ENCODE results near the gene CACNA1D.
"Not testable (repeated sequence)": the region's sequence is repeated elsewhere in the genome, so short reads cannot be mapped to it uniquely, and the experiment has no call there.

The CACNA1D gene

GRCh38 chr3:53612508-53612907 is 118.1 kb downstream of the CACNA1D start:
- DNase-seq (ENCODE audit: extremely low read depth in 1 of 2, low read depth in 1 of 2) = no peak

GRCh38 chr3:53613125-53613524 is 118.7 kb downstream of the CACNA1D start:
- no peak for DNase-seq (ENCODE audit: extremely low read depth in 1 of 2, low read depth in 1 of 2)

- no peak for DNase-seq (ENCODE audit: extremely low read depth in 1 of 2, low read depth in 1 of 2)
Observed at GRCh38 chr3:53614307-53614706, 119.9 kb downstream of the CACNA1D start.

- no peak for DNase-seq (ENCODE audit: extremely low read depth in 1 of 2, low read depth in 1 of 2)
Observed at GRCh38 chr3:53616321-53616720, 121.9 kb downstream of the CACNA1D start.

- no peak for DNase-seq (ENCODE audit: extremely low read depth in 1 of 2, low read depth in 1 of 2)
Observed at GRCh38 chr3:53616971-53617892, 122.8 kb downstream of the CACNA1D start.

GRCh38 chr3:53617893-53618523 is 123.6 kb downstream of the CACNA1D start:
- no peak for DNase-seq (ENCODE audit: extremely low read depth in 1 of 2, low read depth in 1 of 2)

- no peak for DNase-seq (ENCODE audit: extremely low read depth in 1 of 2, low read depth in 1 of 2)
Observed at GRCh38 chr3:53618524-53618906, 124.1 kb downstream of the CACNA1D start.

GRCh38 chr3:53618936-53619335 is 124.5 kb downstream of the CACNA1D start:
- DNase-seq (ENCODE audit: extremely low read depth in 1 of 2, low read depth in 1 of 2) = no peak

- no peak for DNase-seq (ENCODE audit: extremely low read depth in 1 of 2, low read depth in 1 of 2)
Observed at GRCh38 chr3:53624061-53624857, 129.8 kb downstream of the CACNA1D start.

GRCh38 chr3:53626876-53627275 is 132.5 kb downstream of the CACNA1D start:
- no peak for DNase-seq (ENCODE audit: extremely low read depth in 1 of 2, low read depth in 1 of 2)

GRCh38 chr3:53628536-53629401 is 134.4 kb downstream of the CACNA1D start:
- DNase-seq (ENCODE audit: extremely low read depth in 1 of 2, low read depth in 1 of 2) = no peak

GRCh38 chr3:53629402-53629723 is 135.0 kb downstream of the CACNA1D start:
- DNase-seq (ENCODE audit: extremely low read depth in 1 of 2, low read depth in 1 of 2) = no peak

GRCh38 chr3:53630547-53630946 is 136.1 kb downstream of the CACNA1D start:
- no peak for DNase-seq (ENCODE audit: extremely low read depth in 1 of 2, low read depth in 1 of 2)

- DNase-seq (ENCODE audit: extremely low read depth in 1 of 2, low read depth in 1 of 2) = no peak
Observed at GRCh38 chr3:53633197-53633787, 138.9 kb downstream of the CACNA1D start.

- DNase-seq (ENCODE audit: extremely low read depth in 1 of 2, low read depth in 1 of 2) = no peak
Observed at GRCh38 chr3:53635041-53635440, 140.6 kb downstream of the CACNA1D start.

- DNase-seq (ENCODE audit: extremely low read depth in 1 of 2, low read depth in 1 of 2) = not testable (repeated sequence)
Observed at GRCh38 chr3:53638806-53639205, 144.4 kb downstream of the CACNA1D start.

- no peak for DNase-seq (ENCODE audit: extremely low read depth in 1 of 2, low read depth in 1 of 2)
Observed at GRCh38 chr3:53641397-53641796, 147.0 kb downstream of the CACNA1D start.

- no peak for DNase-seq (ENCODE audit: extremely low read depth in 1 of 2, low read depth in 1 of 2)
Observed at GRCh38 chr3:53642211-53642610, 147.8 kb downstream of the CACNA1D start.

GRCh38 chr3:53643757-53644156 is 149.3 kb downstream of the CACNA1D start:
- no peak for DNase-seq (ENCODE audit: extremely low read depth in 1 of 2, low read depth in 1 of 2)

- no peak for DNase-seq (ENCODE audit: extremely low read depth in 1 of 2, low read depth in 1 of 2)
Observed at GRCh38 chr3:53645754-53646153, 151.3 kb downstream of the CACNA1D start.

All from stimulated activated CD8-positive, alpha-beta memory T cell treated with anti-CD3 and anti-CD28 coated beads, Interleukin-7, amount 100 ng/mL, for 48 hours (primary cell).